Activated T-cell treated with anti-CD3 and anti-CD28 coated beads, Interleukin-2, amount 50 U/mL, for 48 hours (primary cell): Measurements from ENCODE around the gene SLC25A39.
A peak's percentile ranks its signal among the peaks of the same experiment; 100 is the strongest.
"Not testable (repeated sequence)": the region's sequence is repeated elsewhere in the genome, so short reads cannot be mapped to it uniquely, and the experiment has no call there.

ENCODE experiments used
- DNase-seq, 2 experiments: peaks; one replicate each; pipeline ENCODE4 v3.0.0-alpha.2; 2020

Gene SLC25A39

GRCh38 chr17:44353672-44354331, 29.2 kb upstream of the SLC25A39 start:
- peak in 1 of 2 experiments; percentile 43 for DNase-seq

- no peak for DNase-seq
These were observed 28.4 kb upstream of the SLC25A39 start for GRCh38 chr17:44352828-44353671.

- no peak for DNase-seq
These were observed 27.6 kb upstream of the SLC25A39 start for GRCh38 chr17:44351961-44352827.

GRCh38 chr17:44351464-44351863, 26.8 kb upstream of the SLC25A39 start:
- DNase-seq = no peak

GRCh38 chr17:44350733-44351226, 26.2 kb upstream of the SLC25A39 start:
- peak; percentile 80 to 86 for DNase-seq

- DNase-seq = no peak
These were observed 25.0 kb upstream of the SLC25A39 start for GRCh38 chr17:44349553-44350070.

GRCh38 chr17:44348988-44349364, 24.4 kb upstream of the SLC25A39 start:
- DNase-seq = no peak

GRCh38 chr17:44348234-44348987, 23.8 kb upstream of the SLC25A39 start:
- DNase-seq = no peak

- not testable (repeated sequence) for DNase-seq
These were observed 22.8 kb upstream of the SLC25A39 start for GRCh38 chr17:44347206-44348055.

GRCh38 chr17:44346064-44346844, 21.6 kb upstream of the SLC25A39 start:
- no peak for DNase-seq

- peak; percentile 61 to 65 for DNase-seq
These were observed 20.9 kb upstream of the SLC25A39 start for GRCh38 chr17:44345454-44346026.

- DNase-seq = peak; percentile 89
These were observed 20.4 kb upstream of the SLC25A39 start, which contains the start of gene GRN for GRCh38 chr17:44344939-44345453. Gene GRN (plus strand): TSS chr17:44345302. CDS start chr17:44349165, 3,863 bp downstream.

- DNase-seq = no peak
These were observed 19.0 kb upstream of the SLC25A39 start for GRCh38 chr17:44343510-44344209.

GRCh38 chr17:44340553-44340952, 15.9 kb upstream of the SLC25A39 start:
- DNase-seq = not testable (repeated sequence)

GRCh38 chr17:44338702-44339101, 14.1 kb upstream of the SLC25A39 start:
- peak in 1 of 2 experiments; percentile 39 for DNase-seq

GRCh38 chr17:44335968-44336367, 11.3 kb upstream of the SLC25A39 start:
- DNase-seq = no peak

GRCh38 chr17:44335564-44335963, 10.9 kb upstream of the SLC25A39 start:
- no peak for DNase-seq

GRCh38 chr17:44334727-44335126, 10.1 kb upstream of the SLC25A39 start:
- DNase-seq = no peak

GRCh38 chr17:44334315-44334714, 9.7 kb upstream of the SLC25A39 start:
- DNase-seq = no peak
